GM11168 (cell line): ENCODE measurements around the gene RNASE8.

Source experiments
- in situ Hi-C: fragments of 300-500 bp; cut with MboI; formaldehyde crosslinking; loops from one replicate; pipeline ENCODE4 v1.12.0; 2022; ENCODE audit warnings: low sequenced_read_pairs; ENCODE audit not compliant: unreplicated experiment

The RNASE8 gene

DNA sequence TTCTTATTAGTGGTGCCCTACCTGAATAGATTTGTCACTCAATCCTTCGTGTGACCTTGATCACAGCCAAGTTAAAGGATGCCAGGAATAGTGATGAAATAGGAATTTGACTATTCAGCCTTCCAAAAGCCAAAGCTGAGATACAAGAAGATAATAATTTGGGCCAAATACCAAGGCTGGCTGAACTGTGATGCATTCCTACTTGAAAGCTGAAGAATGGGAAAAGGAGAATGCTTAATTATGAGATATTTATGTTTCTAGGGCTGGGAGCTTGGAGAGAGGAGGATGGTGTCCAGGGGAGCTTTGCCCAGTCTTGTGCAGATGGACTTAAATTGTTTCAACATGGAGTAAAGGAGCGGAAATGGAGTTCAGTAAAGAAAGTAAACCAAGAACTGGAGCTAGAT lies 10.2 kb upstream of the RNASE8 start:
- in situ Hi-C loops: no loop called here

DNA sequence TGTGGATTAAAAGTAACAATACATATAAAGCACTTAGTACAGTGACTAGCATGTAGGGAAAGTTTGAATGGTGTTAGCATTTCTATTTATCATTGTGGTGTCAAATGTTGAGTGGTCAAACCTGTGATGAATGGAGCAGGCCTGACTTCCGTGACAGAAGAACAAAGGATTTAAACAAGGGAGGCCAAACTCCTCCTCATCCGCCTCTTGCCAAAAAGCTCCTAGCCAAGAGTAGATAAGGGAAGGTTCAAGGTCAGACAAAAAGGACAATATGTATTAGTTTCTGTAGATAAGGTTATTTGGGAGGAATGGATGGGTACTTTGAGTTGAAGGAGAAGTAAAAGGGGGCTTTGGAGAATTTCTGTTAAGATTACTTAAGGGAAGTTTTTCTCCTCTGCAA lies 9.0 kb upstream of the RNASE8 start:
- in situ Hi-C loops: no loop called here

DNA sequence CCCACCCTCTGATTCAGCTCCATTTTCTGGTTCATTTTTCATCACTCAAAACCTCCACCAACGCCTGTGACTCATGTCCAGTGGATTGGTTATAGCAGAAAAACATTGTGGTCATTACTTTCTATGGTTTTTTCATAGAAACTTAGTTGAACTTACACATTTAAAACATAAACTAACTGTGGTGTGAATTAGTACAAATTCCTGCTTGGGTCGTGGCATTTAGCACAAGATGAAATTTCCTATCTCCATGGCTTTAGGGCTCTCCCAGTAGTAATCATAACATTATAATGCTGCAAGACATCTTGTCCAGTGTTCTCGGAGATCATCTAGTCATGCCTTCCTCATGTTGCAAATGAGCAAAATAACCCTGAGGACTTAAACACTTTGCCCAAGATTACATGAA lies 8.3 kb upstream of the RNASE8 start:
- in situ Hi-C loops: no loop called here

DNA sequence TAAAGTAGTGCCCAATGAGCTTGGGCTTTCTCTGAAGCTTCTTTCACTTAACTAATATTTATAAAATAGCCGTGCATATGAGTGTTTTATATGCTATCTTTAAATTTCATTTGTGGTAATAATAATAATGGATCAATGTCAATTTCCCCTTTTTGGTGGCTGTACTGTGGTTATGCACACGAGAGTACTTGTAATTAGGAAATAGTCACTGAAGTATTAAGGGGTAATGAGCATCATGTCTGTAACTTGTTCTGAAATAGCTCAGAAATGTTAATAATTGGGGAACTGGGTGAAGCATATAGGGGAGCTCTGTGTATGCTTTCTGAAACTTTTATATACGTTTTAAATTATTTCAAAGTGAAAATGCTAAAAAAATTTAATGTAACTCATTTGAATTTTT lies 7.0 kb upstream of the RNASE8 start:
- in situ Hi-C loops: no loop called here

DNA sequence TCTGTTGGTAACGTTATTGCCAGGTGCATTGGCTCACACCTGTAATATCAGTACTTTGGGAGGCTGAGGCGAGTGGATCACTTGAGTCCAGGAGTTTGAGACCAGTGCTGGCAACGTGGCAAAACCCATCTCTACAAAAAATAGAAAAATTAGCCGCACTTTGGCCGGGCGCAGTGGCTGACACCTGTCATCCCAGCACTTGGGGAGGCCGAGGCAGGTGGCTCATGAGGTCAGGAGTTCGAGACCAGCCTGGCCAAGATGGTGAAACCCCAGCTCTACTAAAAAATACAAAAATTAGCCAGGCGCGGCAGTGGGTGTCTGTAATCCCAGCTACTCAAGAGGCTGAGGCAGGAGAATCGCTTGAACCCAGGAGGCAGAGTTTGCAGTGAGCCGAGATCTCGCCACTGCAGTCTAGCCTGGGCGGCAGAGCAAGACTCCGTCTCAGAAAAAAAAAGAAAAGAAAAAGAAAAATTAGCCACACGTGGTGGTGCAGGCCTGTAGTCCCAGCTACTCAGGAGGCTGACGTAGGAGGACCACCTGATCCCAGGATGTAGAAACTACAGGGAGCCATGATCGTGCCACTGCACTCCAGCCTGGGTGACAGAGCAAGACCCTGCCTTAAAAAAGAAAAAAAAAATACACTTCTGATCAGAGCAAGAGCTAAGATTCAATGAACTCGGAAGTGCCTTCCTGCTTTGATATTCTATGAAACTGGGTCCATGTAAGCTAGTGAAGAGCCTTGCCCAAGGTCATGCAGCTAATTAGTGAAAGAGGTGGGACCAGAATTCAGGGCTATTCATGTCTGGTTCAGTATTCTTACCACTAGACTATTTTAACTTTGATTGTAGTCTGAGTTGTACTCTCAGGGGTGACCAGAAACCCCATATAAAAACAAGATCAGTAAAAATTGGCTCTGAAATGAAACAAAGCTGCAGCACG lies 4.2 kb upstream of the RNASE8 start:
- in situ Hi-C loops: no loop called here

DNA sequence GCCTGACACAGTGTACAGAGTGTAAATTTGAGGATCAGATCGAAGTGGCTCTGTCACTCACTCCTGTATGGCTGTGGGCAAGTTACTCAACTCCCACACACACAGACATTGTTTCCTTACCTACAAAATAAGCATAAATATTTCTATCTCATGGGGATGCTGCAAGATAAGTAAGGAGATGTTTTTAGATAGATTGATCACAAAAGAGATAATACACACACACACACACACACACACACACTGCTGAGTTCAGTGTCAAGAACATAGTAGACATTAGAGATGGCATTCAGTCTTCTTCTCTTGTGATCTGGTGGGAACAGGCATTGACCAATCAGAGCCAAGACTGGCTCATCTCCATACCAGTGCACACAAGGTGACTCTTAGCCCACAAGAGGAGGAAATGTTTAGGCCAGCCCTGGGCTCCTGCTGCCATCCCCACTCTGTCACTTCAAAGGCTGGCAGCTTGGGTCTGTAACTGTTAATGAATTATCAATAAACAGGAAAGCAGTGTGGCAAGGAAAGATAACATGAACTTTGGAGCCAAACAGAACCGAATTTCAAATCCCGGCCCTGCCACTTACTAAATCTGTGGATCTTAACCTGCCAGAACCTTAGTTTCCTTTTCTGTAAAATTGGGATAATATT lies 3.4 kb upstream of the RNASE8 start:
- in situ Hi-C loops: no loop called here

DNA sequence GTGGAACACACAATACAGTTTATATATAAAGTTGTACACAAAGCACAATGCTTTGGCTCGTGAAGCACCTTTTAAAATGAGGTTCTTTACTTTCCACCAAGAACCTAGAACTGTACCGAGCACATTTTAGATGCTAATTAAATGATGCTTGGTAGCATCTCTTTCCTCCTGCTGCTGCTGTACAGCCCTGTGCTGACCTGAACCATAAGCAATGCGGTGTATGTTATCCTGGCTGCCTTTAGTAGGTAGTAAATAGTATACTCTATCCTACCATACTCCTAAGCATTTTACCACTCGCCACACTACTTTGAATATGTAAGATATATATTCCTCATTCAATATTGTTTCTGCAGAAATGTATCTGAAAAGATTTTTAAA lies 2.9 kb upstream of the RNASE8 start:
- in situ Hi-C loops: no loop called here

DNA sequence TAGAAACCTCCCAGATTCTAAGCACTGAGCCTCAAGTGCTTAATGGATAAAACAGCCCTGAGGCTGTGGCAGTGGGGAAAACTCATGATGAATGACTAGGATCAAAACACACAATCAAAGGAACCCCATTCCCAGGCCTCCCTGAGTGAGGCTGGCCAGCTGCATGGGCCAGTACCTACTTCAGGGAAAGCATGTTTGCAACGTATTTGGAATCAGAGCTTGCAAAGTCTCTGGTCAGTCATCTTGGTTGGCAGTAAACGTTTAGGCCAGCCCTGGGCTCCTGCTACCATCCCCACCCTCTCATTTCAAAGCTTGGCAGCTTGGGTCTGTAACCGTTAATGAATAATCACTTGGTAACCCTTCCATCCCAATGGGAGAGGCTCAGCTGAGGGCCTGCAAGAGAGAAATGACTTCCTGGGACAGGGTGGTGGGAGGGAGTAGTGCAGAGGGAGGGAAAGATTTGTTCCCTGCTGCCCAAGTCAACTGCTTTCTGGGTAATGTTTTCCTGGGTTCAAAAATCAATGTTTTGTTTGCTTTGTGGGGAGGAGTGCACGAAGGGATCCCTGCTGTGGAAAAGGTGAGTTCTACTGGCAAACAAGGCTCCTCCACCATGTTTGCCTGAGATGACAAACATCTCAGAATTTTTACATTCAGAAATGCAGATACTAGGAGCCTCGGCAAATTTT lies 2.0 kb upstream of the RNASE8 start:
- in situ Hi-C loops: no loop called here

DNA sequence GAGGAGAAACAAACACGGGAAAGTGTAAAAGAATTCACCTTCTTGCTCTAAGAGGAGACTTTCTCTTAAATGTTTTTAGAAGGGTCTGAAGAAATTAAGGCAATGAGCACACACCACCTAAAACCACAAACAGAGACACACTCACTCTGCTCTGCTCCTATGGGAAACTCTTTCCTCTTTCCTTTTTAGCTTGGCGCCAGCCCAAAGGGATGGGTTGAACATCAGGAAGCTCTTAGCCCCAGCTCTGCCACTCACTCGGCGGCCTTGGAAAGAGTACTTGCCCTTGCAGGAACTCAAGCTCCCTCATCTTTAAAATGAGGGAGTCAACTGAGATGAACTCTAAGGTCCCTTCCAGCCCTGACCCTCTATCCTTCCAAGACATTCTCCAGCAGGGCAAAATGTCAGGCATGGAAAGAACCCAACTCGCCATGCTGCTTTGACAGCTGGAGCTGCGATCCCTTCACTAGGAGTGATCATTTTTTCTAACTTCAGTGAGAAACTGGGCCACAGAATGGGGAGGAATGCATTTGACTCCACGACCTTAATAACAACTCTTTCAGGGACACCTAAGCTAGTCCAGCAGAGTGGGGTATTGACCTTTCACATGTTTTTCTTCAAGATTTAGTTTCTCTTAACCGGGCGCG lies 980 bp upstream of the RNASE8 start:
- in situ Hi-C loops: no loop called here

DNA sequence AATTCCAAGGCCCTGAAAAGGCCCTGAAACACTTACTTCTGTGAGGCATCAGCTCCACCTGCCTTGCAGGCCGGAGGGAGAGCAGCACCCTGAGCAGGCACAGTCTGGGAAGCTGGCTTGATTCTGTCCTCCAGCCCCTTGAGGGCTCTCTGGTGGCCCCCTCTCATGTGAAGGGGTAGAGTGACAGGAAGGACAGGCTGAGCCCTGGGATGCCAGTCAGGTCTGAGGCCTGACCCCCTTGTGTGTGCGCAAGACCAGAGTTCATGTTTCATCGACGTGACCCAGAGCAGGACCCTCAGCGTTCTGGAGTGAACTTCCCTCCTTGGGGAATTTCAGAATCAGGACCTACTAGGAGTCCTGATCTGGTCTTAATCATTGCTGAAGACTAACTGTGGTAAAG lies 1.3 kb downstream of the RNASE8 start:
- in situ Hi-C loops: no loop called here

DNA sequence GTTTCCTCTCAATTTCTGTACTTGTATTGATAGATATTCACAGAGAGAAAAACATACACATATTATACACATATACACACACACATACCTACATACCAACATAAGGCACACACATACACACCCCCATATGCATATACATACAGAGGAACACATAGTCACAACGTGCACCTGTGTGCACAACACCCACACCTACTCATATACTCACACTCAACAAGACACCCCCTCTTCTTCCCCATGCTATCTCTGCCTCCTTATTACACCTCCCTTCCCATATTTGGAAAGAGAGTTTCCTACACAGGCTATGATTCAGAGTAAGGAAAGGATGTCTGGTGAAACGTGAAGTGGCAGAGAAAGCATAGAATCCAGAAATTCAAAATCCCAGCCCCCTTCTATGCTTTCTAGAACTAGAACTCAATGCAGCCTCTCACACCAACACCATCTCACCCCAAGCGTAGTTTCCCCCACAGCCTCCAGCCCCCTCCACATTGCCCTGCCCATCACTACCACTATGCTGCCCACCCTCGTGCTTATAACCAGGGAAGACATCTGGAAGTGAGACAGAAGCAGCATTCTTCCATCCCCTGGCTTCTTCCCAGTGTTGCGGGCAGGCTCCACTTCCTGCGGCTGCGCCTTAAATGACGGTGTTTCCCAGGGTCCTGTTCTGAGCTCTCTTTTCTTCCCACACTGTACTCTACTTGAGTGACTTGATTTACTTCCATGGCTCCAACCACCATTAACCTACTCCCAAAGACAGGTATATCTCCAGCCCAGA lies 2.4 kb downstream of the RNASE8 start:
- in situ Hi-C loops: no loop called here

DNA sequence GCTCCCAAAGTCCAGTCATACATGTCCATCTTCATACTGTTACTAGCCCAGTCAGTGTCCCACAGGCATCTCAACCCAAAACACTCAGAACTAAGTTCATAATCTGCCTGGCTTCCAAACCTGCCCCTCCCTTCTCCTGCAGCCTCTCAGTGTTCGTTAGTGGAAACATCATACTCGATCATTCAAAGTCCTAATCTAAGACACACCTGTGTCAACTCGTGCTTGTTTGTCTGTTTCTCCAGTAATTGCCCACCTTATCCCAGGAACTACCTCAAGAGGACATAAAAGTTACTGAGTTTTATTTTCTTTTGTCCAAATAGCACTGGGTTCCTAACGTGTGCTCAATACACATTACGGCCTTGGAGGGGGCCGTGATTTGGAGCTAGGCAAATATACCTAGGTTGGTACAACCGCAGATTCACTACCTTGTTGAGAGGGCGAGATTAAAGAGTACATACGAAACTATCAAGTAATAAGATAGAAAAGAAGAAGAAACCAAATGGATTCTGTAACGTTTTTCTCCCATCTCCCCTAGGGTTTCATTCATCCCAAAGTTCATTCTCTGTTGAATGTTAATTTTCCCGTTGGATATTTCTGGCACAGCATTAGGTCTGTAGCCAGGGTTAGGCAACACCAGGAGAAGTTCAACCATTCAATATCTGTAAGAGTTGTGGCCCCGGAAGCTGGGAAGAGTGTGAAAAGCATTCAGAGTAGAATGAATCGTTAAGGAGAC lies 3.2 kb downstream of the RNASE8 start:
- in situ Hi-C loops: no loop called here

DNA sequence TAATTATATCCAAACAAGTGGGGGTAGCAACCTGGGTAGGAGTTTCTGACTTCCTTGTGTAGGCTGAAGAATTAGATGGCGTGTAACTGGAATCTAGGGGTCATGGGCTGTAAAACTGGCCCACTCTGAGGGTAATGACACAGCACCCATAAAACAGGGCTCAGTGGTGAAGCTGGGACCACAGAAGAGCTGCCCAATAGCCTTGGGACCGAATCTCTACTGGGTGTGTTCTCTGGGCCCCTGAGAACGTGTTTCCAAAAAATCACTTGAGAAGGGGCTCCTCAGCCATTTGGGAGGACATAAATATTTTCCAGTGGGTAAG lies 3.7 kb downstream of the RNASE8 start:
- in situ Hi-C loops: no loop called here

DNA sequence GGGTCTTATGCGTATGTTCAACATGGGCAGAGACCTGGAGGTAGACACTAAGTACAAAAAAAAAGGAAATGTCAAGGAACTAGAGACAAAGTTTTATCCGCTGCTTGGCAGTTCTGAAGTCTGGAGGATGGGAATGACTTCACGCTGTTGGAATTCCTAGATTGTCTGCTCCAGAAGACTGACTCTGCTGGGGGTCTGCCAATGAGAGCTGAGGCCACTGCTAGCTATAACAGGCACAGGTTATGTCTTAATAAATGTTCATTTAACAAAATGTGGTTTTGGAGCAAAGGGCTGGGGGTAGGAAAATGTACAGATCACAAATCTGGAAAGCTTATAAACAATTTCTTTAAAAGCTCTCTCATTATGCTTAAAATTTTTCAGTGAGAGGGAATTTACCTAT lies 5.9 kb downstream of the RNASE8 start:
- in situ Hi-C loops: no loop called here

DNA sequence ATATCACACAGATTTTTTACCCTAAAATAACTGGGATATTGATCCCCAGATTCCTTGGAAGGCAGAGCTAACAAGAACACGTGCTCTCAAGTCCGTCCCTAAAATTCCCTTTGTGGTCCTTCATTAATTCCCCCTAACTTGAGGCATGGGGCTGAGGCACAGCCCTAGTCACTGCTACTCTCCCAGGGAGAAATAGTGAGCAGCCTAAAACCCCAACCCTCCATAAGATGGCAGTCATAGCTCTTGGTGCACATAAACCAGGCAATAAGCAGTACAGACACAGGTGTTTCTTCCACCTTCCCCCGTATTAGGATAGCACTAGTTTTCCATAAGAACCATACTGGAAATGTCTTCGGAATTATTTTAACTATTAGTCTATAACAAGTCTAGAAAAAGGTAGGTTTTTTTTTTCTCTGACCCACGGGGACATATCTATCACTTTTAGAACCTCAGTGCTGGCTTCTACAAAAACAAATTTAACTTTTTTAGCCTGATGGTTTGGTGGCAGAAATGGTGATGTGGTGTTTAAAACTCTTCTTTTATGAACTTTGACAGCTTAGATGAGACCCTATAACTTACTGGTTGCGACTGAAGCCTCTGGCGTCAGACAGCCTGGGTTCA lies 9.4 kb downstream of the RNASE8 start:
- in situ Hi-C loops: no loop called here

DNA sequence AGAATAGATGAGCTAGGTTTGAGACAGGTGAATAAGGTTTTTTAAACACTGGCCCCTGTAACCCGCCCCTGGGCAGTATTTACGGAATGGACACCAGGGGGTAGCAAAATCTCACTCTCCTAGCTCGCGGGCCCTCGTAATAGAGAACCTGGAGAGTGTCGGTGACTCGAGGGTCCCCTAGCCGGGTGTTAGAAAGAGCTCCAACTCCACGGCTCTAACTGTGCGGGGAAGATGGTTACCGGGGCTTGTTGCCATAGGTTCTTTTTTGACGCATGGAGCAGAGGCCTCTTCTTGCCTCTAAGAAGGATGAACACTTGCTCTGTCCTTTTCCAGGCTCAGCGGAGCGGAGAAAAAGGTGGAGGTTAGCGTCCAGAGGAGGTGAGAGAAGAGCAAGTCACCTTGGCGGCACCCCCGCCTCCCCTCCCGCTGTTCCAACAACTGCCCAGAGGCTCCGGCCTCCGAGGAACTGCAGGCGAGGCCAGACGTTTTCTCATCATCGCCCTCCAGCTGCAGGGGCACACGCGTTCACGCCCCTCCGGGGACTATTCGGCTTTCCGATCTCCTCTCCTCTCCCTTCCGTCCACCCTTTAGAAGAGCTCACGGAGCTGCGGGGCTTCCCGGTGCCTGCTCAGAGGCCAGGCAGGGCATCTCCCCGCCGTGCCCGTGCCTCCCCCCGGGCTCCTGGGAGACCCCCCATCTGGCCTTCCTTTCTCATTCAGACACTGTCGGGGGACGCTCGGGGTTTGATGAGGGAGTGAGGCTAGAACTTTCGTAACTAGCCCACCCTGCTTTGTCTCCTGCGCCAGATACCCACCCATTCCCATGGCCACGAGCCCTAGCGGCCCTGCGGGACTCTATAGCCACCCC lies 11.1 kb downstream of the RNASE8 start:
- in situ Hi-C loops: no loop called here

DNA sequence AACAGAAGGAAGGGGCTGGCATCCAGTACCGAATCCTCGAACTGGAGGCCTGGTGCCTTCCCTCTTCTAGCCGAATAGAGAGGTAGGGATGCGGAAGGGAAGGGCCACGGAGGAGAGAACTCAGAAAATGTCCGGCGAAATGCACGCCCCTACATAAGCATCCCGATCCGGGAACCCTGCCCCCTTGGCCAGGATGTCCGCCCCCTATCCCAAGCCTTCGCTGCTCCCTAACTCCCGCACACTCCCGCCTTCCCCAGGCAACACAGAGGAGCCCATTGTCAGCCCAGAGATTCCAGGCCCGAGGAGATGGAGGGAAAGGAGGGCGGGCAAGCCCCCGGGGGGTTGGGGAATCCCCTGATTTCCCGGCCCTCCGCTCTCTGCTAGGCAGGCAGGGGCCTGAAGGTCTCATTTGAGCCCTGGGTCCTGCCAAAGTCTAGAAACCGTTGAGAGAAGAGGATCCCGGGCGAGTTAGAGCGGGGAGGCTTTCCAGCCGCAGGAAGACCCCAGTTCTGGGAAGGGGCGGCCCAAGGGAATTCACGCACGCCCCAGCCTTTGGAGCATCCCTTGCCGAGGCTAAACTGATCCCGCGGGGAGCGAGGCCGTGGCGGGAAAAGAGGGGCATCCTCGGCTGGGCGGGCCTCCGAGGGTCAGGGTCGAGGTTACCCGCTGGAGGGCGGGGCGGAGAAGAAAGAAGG lies 11.9 kb downstream of the RNASE8 start:
- in situ Hi-C loops: no loop called here
